Lower lobe of right lung (tissue), 2 donors: Measurements from ENCODE around the gene ZNF469. TPM values are rescaled to one million over a fixed set of nuclear protein-coding genes. Genes with fewer than 3 reads are reported as not detected.

ENCODE experiments used
- ATAC-seq, 2 donors: fragments of 200-7000 bp; cut with Tn5 transposase; one replicate each; pipeline ENCODE4 v1.9.1; 2020 to 2022; ENCODE audit warnings: mild to moderate bottlenecking in 2 of 2, moderate library complexity in 2 of 2
- DNase-seq: peaks from one replicate; pipeline ENCODE4 v3.0.0-alpha.2; 2020
- H3K27ac ChIP-seq: fragments of 200-600 bp; one replicate; pipeline ENCODE4 v1.8.0; 2022
- H3K27me3 ChIP-seq: fragments of 200-600 bp; one replicate; pipeline ENCODE4 v1.8.0; 2022; ENCODE audit warnings: low read depth
- H3K36me3 ChIP-seq: fragments of 200-600 bp; one replicate; pipeline ENCODE4 v1.8.0; 2022; ENCODE audit warnings: mild to moderate bottlenecking
- H3K4me1 ChIP-seq: fragments of 200-600 bp; one replicate; pipeline ENCODE4 v1.8.0; 2022
- H3K4me3 ChIP-seq: fragments of 200-600 bp; one replicate; pipeline ENCODE4 v1.8.0; 2022; ENCODE audit warnings: mild to moderate bottlenecking
- H3K9me3 ChIP-seq: fragments of 200-600 bp; one replicate; pipeline ENCODE4 v1.8.0; 2022
- intact Hi-C: fragments of 100-400 bp; cut with DNase I; formaldehyde crosslinking; loops from one replicate; pipeline ENCODE4 v1.11.0; 2022
- total RNA-seq: library from RNA; stranded (reverse); fragmentation: NEBNext Ultra II Directional; extraction: Animal tissue kit (Norgen Biotek cat#: 25700); gene quantifications from one replicate; pipeline ENCODE4 v1.2.1, GENCODE V29; 2021
- TF ChIP-seq, protein P1 (sequence below): fragments of 200-600 bp; IDR thresholded peaks from one replicate; pipeline ENCODE4 v1.8.0; 2022; ENCODE audit warnings: antibody characterized with exemption, mild to moderate bottlenecking
- donor health status: DM: no; HTN: yes; CAD: no; lungs with severe emphysema.

The ZNF469 gene
- total RNA-seq, 1 donor from 2014 or later: 2.0 TPM

GRCh38 chr16:88404769-88405168 lies 22.0 kb downstream of the ZNF469 start:
- H3K36me3 ChIP-seq: no peaks in the 10 kb centered on the region
- DNase-seq (no peak), ATAC-seq (no peak)
- no peaks in the 10 kb centered on the region for H3K27me3 ChIP-seq
- no peaks in the 10 kb centered on the region for H3K4me1 ChIP-seq
- no peak overlapping the region for H3K4me3 ChIP-seq
- intact Hi-C loops: no loop called here
- H3K27ac ChIP-seq: no peak overlapping the region
- no peaks in the 10 kb centered on the region for H3K9me3 ChIP-seq
- TF ChIP-seq, protein P1, sequence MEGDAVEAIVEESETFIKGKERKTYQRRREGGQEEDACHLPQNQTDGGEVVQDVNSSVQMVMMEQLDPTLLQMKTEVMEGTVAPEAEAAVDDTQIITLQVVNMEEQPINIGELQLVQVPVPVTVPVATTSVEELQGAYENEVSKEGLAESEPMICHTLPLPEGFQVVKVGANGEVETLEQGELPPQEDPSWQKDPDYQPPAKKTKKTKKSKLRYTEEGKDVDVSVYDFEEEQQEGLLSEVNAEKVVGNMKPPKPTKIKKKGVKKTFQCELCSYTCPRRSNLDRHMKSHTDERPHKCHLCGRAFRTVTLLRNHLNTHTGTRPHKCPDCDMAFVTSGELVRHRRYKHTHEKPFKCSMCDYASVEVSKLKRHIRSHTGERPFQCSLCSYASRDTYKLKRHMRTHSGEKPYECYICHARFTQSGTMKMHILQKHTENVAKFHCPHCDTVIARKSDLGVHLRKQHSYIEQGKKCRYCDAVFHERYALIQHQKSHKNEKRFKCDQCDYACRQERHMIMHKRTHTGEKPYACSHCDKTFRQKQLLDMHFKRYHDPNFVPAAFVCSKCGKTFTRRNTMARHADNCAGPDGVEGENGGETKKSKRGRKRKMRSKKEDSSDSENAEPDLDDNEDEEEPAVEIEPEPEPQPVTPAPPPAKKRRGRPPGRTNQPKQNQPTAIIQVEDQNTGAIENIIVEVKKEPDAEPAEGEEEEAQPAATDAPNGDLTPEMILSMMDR: no peak

- intact Hi-C loops: no loop called here
- Histone ChIP-seq H3K4me1 (no peaks in the 10 kb centered on the region), H3K27me3 (no peaks in the 10 kb centered on the region), H3K27ac (no peak overlapping the region), H3K9me3 (no peaks in the 10 kb centered on the region), H3K4me3 (no peak overlapping the region), H3K36me3 (no peaks in the 10 kb centered on the region)
- no peak for DNase-seq
- TF ChIP-seq, protein P1: no peak
- ATAC-seq: peak in 1 of 2 donors; percentile 29
Observed at GRCh38 chr16:88405216-88406060, 22.7 kb downstream of the ZNF469 start.

GRCh38 chr16:88406096-88407041 lies 23.6 kb downstream of the ZNF469 start:
- ATAC-seq (no peak), DNase-seq (no peak)
- no peak overlapping the region for H3K4me3 ChIP-seq
- no peaks in the 10 kb centered on the region for H3K27me3 ChIP-seq
- H3K36me3 ChIP-seq: no peaks in the 10 kb centered on the region
- H3K9me3 ChIP-seq: no peaks in the 10 kb centered on the region
- TF ChIP-seq, protein P1: no peak
- H3K27ac ChIP-seq: no peak overlapping the region
- intact Hi-C loops: no loop called here
- H3K4me1 ChIP-seq: no peaks in the 10 kb centered on the region

DNA sequence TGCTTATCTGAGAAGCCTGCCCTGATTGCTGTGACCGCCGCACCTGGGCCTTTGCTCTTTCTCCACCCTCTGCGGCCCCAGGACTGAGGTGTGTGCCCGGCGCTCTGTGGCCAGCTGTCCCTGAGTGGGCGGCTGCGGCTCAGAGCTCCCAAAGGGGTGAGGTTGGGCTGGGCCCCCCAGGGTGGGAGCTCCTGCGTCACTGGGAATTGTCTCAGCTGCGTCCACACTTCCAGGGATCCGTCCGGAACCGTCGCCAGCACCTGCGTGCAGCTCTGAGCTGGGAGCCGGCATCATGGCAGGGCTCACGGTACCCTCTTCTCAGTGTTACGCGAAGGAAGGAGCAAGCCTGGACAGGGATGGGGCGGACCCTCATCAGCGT lies 24.3 kb downstream of the ZNF469 start:
- Histone ChIP-seq H3K36me3 (no peaks in the 10 kb centered on the region), H3K4me3 (no peak overlapping the region), H3K27me3 (no peaks in the 10 kb centered on the region), H3K9me3 (no peaks in the 10 kb centered on the region), H3K27ac (no peak overlapping the region), H3K4me1 (no peaks in the 10 kb centered on the region)
- ATAC-seq: no peak
- intact Hi-C loops: no loop called here
- no peak for DNase-seq
- TF ChIP-seq, protein P1: no peak

GRCh38 chr16:88407807-88408206 lies 25.0 kb downstream of the ZNF469 start:
- Histone ChIP-seq H3K36me3 (no peaks in the 10 kb centered on the region), H3K27me3 (no peaks in the 10 kb centered on the region), H3K4me3 (no peak overlapping the region), H3K27ac (no peak overlapping the region), H3K9me3 (no peaks in the 10 kb centered on the region), H3K4me1 (no peaks in the 10 kb centered on the region)
- ATAC-seq: no peak
- TF ChIP-seq, protein P1: no peak
- DNase-seq: no peak
- intact Hi-C loops: no loop called here
